DMS 273 (cell line): ENCODE results near the gene NAV2.
A peak's percentile ranks its signal among the peaks of the same experiment; 100 is the strongest.
"Not testable (repeated sequence)": the region's sequence is repeated elsewhere in the genome, so short reads cannot be mapped to it uniquely, and the experiment has no call there.

Experiments
- DNase-seq: peaks from one replicate; lab custom pipeline; 2025; ENCODE audit not compliant: unreplicated experiment; lab: John Stamatoyannopoulos, UW

The NAV2 gene

GRCh38 chr11:19917069-19917468 lies 204.4 kb downstream of the NAV2 start:
- DNase-seq: no peak

- DNase-seq: no peak
Measured at GRCh38 chr11:19918302-19919049, 205.8 kb downstream of the NAV2 start.

- DNase-seq: no peak
Measured at GRCh38 chr11:19919050-19919561, 206.5 kb downstream of the NAV2 start.

GRCh38 chr11:19920982-19921381 lies 208.3 kb downstream of the NAV2 start:
- no peak for DNase-seq

- DNase-seq: no peak
Measured at GRCh38 chr11:19921976-19922688, 209.5 kb downstream of the NAV2 start.

- no peak for DNase-seq
Measured at GRCh38 chr11:19922689-19923035, 210.0 kb downstream of the NAV2 start.

GRCh38 chr11:19923626-19924025 lies 211.0 kb downstream of the NAV2 start:
- no peak for DNase-seq

- no peak for DNase-seq
Measured at GRCh38 chr11:19924311-19924710, 211.7 kb downstream of the NAV2 start.

GRCh38 chr11:19924716-19925115 lies 212.1 kb downstream of the NAV2 start:
- no peak for DNase-seq

- DNase-seq: not testable (repeated sequence)
Measured at GRCh38 chr11:19927403-19927802, 214.8 kb downstream of the NAV2 start.

- DNase-seq: no peak
Measured at GRCh38 chr11:19929147-19929546, 216.5 kb downstream of the NAV2 start.

GRCh38 chr11:19929655-19930054 lies 217.0 kb downstream of the NAV2 start:
- DNase-seq: no peak

- DNase-seq: no peak
Measured at GRCh38 chr11:19931141-19931770, 218.6 kb downstream of the NAV2 start.

- no peak for DNase-seq
Measured at GRCh38 chr11:19931771-19932369, 219.2 kb downstream of the NAV2 start.

- no peak for DNase-seq
Measured at GRCh38 chr11:19933132-19933735, 220.6 kb downstream of the NAV2 start.

- DNase-seq: no peak
Measured at GRCh38 chr11:19933801-19934488, 221.3 kb downstream of the NAV2 start.

- no peak for DNase-seq
Measured at GRCh38 chr11:19934828-19935259, 222.2 kb downstream of the NAV2 start.

- no peak for DNase-seq
Measured at GRCh38 chr11:19935507-19935906, 222.9 kb downstream of the NAV2 start.

- no peak for DNase-seq
Measured at GRCh38 chr11:19936461-19936860, 223.8 kb downstream of the NAV2 start.

- peak; percentile 68 for DNase-seq
Measured at GRCh38 chr11:19938169-19938856, 225.7 kb downstream of the NAV2 start.
